Activated naive CD8-positive, alpha-beta T cell treated with anti-CD3 and anti-CD28 coated beads, Interleukin-2, amount 10 ng/mL, durations not matched to agents 7 days and 5 days (primary cell): Measurements from ENCODE around the gene POC5. TPM values are rescaled to one million over a fixed set of nuclear protein-coding genes. Genes with fewer than 3 reads are reported as not detected.

Source experiments
- ATAC-seq: fragments of 150-1000 bp; cut with Tn5 transposase; one replicate; pipeline ENCODE4 v1.10.0; 2021; ENCODE audit warnings: low read depth, moderate library complexity
- POLR2A ChIA-PET: fragments of 350-600 bp; sonication (Branson Sonifier 250); formaldehyde crosslinking; loops from one replicate; lab custom pipeline; 2021; ENCODE audit warnings: antibody characterized with exemption; lab: Charles Lee
- DNase-seq: peaks from one replicate; pipeline ENCODE4 v3.0.0; 2021
- H3K27ac Mint-ChIP-seq: one replicate; pipeline ENCODE4 v1.8.0; 2022; ENCODE audit warnings: mild to moderate bottlenecking, mixed read lengths
- H3K27me3 Mint-ChIP-seq: one replicate; pipeline ENCODE4 v1.8.0; 2022; ENCODE audit warnings: mild to moderate bottlenecking, moderate library complexity, mixed read lengths
- H3K36me3 Mint-ChIP-seq: one replicate; pipeline ENCODE4 v1.8.0; 2021; ENCODE audit warnings: mild to moderate bottlenecking, mixed read lengths
- H3K4me1 Mint-ChIP-seq: one replicate; pipeline ENCODE4 v1.8.0; 2021; ENCODE audit warnings: mixed read lengths
- H3K4me3 Mint-ChIP-seq: one replicate; pipeline ENCODE4 v1.8.0; 2022; ENCODE audit warnings: mild to moderate bottlenecking, moderate library complexity, mixed read lengths
- H3K9me3 Mint-ChIP-seq: one replicate; pipeline ENCODE4 v1.8.0; 2021; ENCODE audit warnings: mixed read lengths
- total RNA-seq, 2 experiments: library from RNA; stranded (reverse); gene quantifications; one replicate each; pipeline ENCODE4 v1.2.3, GENCODE V29; 2021

The POC5 gene
- total RNA-seq, 2 experiments from 2014 or later, result 16.8 to 23.0 TPM

- Mint-ChIP-seq H3K9me3 (no peaks in the 10 kb centered on the region), H3K36me3 (peaks cover 6% of the 10 kb centered on the region)
- ATAC-seq, result no peak
Observed at GRCh38 chr5:75686480-75686879, 30.8 kb downstream of the POC5 start.

GRCh38 chr5:75685141-75685540 lies 32.1 kb downstream of the POC5 start:
- no peak overlapping the region for H3K4me3 Mint-ChIP-seq
- DNase-seq (no peak), ATAC-seq (no peak)
- no peaks in the 10 kb centered on the region for H3K27me3 Mint-ChIP-seq
- H3K4me1 Mint-ChIP-seq, result peaks cover 2% of the 10 kb centered on the region
- H3K36me3 Mint-ChIP-seq, result peaks cover 4% of the 10 kb centered on the region
- POLR2A ChIA-PET, result no interaction called here
- H3K27ac Mint-ChIP-seq, result no peak overlapping the region
- H3K9me3 Mint-ChIP-seq, result no peaks in the 10 kb centered on the region

More at GRCh38 chr5:75686480-75686879, 30.8 kb downstream of the POC5 start:
- POLR2A ChIA-PET, result no interaction called here
- Mint-ChIP-seq H3K27ac (no peak overlapping the region), H3K4me1 (peaks cover 2% of the 10 kb centered on the region), H3K4me3 (no peak overlapping the region), H3K27me3 (no peaks in the 10 kb centered on the region)
- no peak for DNase-seq

DNA sequence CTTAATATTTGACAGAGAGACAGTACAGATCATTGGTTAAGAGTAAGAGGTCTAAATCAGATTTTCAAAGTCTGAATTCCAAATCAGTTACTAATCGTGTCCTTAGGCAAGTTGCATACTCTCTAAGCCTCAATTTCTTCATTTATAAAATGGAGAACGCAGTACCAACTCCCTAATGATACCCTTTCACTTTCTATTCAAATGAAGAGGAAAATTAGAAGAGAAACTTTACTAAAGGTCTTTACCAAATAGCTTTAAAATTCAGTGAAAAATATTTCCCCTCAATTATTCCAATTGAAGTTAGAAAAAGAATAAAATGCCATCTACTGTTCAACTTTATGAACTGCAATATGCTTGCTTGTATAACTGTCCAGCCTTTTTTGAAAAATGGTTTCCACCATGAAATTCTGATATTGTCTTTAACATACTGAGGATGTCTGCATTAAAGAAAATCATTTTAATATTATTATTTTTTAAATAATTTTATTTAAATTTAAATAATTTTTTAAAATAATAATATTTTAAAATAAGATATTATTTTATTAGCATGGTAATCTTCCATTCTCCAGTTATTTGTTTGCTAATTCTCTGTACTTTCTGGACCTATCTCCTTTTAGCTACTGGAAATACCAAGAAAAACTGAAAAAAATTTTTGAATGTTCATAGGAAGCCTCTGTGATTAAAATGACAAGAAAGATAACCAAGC lies 36.0 kb downstream of the POC5 start:
- H3K36me3 Mint-ChIP-seq, result peaks cover 10% of the 10 kb centered on the region
- ATAC-seq, result no peak
- no peaks in the 10 kb centered on the region for H3K9me3 Mint-ChIP-seq
- H3K27ac Mint-ChIP-seq, result no peak overlapping the region
- H3K27me3 Mint-ChIP-seq, result no peaks in the 10 kb centered on the region
- H3K4me3 Mint-ChIP-seq, result no peak overlapping the region
- POLR2A ChIA-PET, result no interaction called here
- DNase-seq, result no peak
- peaks cover 7% of the 10 kb centered on the region for H3K4me1 Mint-ChIP-seq

GRCh38 chr5:75678155-75678554 lies 39.1 kb downstream of the POC5 start:
- H3K27me3 Mint-ChIP-seq, result no peaks in the 10 kb centered on the region
- peaks cover 15% of the 10 kb centered on the region for H3K36me3 Mint-ChIP-seq

DNA sequence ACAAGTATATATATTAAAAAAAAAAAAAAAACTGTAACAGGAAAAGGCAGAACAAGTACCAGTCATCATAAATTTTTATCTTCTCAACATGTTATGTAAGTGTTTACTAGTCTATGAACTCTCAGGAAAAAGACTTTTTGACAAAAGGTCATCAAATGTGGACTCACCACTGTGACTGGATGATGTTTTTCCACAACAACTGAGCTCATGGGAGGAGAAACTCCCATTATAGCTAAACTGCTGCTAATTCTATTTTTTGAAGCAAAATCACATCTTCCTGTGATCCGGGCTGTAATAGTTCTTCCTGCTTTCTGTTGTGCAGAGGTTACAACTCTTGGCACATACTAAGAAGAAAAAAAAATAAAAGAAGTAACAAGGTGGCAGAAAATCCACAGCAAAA lies 39.6 kb downstream of the POC5 start:
- no peak for DNase-seq
- no peak for ATAC-seq
- peaks cover 18% of the 10 kb centered on the region for H3K36me3 Mint-ChIP-seq
- H3K27me3 Mint-ChIP-seq, result no peaks in the 10 kb centered on the region
- H3K27ac Mint-ChIP-seq, result peak overlapping the region; percentile 68
- peaks cover 7% of the 10 kb centered on the region for H3K4me1 Mint-ChIP-seq
- peak overlapping the region; percentile 50 for H3K4me3 Mint-ChIP-seq
- no peaks in the 10 kb centered on the region for H3K9me3 Mint-ChIP-seq
- POLR2A ChIA-PET, result no interaction called here

More at GRCh38 chr5:75678155-75678554, 39.1 kb downstream of the POC5 start:
- DNase-seq (no peak), ATAC-seq (peak; percentile 92)
- H3K9me3 Mint-ChIP-seq, result no peaks in the 10 kb centered on the region
- H3K4me3 Mint-ChIP-seq, result peak overlapping the region; percentile 50
- peak overlapping the region; percentile 68 for H3K27ac Mint-ChIP-seq
- POLR2A ChIA-PET, result no interaction called here
- peaks cover 7% of the 10 kb centered on the region for H3K4me1 Mint-ChIP-seq

GRCh38 chr5:75675783-75676182 lies 41.5 kb downstream of the POC5 start:
- no peaks in the 10 kb centered on the region for H3K27me3 Mint-ChIP-seq
- ATAC-seq (no peak), DNase-seq (no peak)
- peaks cover 5% of the 10 kb centered on the region for H3K4me1 Mint-ChIP-seq
- H3K4me3 Mint-ChIP-seq, result no peak overlapping the region
- H3K27ac Mint-ChIP-seq, result no peak overlapping the region
- no peaks in the 10 kb centered on the region for H3K9me3 Mint-ChIP-seq
- H3K36me3 Mint-ChIP-seq, result peaks cover 30% of the 10 kb centered on the region
- POLR2A ChIA-PET, result no interaction called here

GRCh38 chr5:75672616-75673015 lies 44.6 kb downstream of the POC5 start:
- Mint-ChIP-seq H3K27me3 (no peaks in the 10 kb centered on the region), H3K27ac (no peak overlapping the region), H3K4me3 (no peak overlapping the region), H3K36me3 (peaks cover 31% of the 10 kb centered on the region), H3K4me1 (peaks cover 15% of the 10 kb centered on the region), H3K9me3 (no peaks in the 10 kb centered on the region)
- no peak for DNase-seq
- POLR2A ChIA-PET, result no interaction called here
- ATAC-seq, result no peak

GRCh38 chr5:75671506-75671905 lies 45.7 kb downstream of the POC5 start:
- Mint-ChIP-seq H3K36me3 (peaks cover 28% of the 10 kb centered on the region), H3K27ac (no peak overlapping the region), H3K9me3 (no peaks in the 10 kb centered on the region), H3K27me3 (no peaks in the 10 kb centered on the region), H3K4me3 (no peak overlapping the region), H3K4me1 (peaks cover 15% of the 10 kb centered on the region)
- DNase-seq, result no peak
- POLR2A ChIA-PET, result no interaction called here
- no peak for ATAC-seq

- Mint-ChIP-seq H3K4me1 (peaks cover 17% of the 10 kb centered on the region), H3K4me3 (no peak overlapping the region), H3K9me3 (no peaks in the 10 kb centered on the region), H3K36me3 (peaks cover 24% of the 10 kb centered on the region), H3K27me3 (no peaks in the 10 kb centered on the region), H3K27ac (no peak overlapping the region)
- POLR2A ChIA-PET, result no interaction called here
- DNase-seq (no peak), ATAC-seq (no peak)
Observed at GRCh38 chr5:75670577-75670976, 46.7 kb downstream of the POC5 start.

GRCh38 chr5:75668977-75669689 lies 48.1 kb downstream of the POC5 start:
- no peaks in the 10 kb centered on the region for H3K9me3 Mint-ChIP-seq
- H3K4me3 Mint-ChIP-seq, result peak overlapping the region; percentile 70
- H3K4me1 Mint-ChIP-seq, result peaks cover 17% of the 10 kb centered on the region
- peaks cover 22% of the 10 kb centered on the region for H3K36me3 Mint-ChIP-seq
- H3K27ac Mint-ChIP-seq, result peak overlapping the region; percentile 89
- no peaks in the 10 kb centered on the region for H3K27me3 Mint-ChIP-seq
- ATAC-seq, result peak; percentile 97
- DNase-seq, result peak; percentile 50
- POLR2A ChIA-PET, result interaction anchor here (1.0 to 2.0 kb wide), 4 partner anchors 48 to 617 kb away, joined by 3 to 9 read pairs (median 4); partner anchors contain the start of genes ANKRD31, GCNT4, HMGCR and POC5

DNA sequence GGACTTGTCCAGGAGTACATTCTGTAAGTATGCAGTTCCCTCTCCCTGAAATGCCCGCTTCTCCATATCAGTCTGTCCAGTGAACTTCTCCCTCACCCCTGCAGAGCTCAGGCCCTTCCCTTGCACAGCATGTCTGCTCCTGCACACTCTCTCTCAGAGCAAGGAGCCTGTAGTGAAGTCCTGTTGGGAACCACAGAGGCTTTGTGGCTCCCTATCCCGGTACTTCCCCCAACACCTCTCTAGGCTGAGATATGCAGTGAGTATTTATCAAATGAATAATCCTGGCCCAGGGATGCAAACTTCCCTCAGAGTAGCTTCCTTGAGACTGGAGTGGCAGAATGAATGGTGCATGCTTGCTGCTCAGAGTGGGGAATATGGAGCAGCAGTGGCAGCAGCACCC lies 48.8 kb downstream of the POC5 start:
- ATAC-seq, result no peak
- H3K36me3 Mint-ChIP-seq, result peaks cover 21% of the 10 kb centered on the region
- POLR2A ChIA-PET, result interaction anchor here (1.0 to 2.0 kb wide), 4 partner anchors 49 to 616 kb away, joined by 3 to 9 read pairs (median 4); partner anchors contain the start of genes ANKRD31, GCNT4, HMGCR and POC5
- H3K27me3 Mint-ChIP-seq, result no peaks in the 10 kb centered on the region
- DNase-seq, result no peak
- no peaks in the 10 kb centered on the region for H3K9me3 Mint-ChIP-seq
- H3K4me1 Mint-ChIP-seq, result peaks cover 17% of the 10 kb centered on the region
- peak overlapping the region; percentile 70 for H3K4me3 Mint-ChIP-seq
- H3K27ac Mint-ChIP-seq, result peak overlapping the region; percentile 89

DNA sequence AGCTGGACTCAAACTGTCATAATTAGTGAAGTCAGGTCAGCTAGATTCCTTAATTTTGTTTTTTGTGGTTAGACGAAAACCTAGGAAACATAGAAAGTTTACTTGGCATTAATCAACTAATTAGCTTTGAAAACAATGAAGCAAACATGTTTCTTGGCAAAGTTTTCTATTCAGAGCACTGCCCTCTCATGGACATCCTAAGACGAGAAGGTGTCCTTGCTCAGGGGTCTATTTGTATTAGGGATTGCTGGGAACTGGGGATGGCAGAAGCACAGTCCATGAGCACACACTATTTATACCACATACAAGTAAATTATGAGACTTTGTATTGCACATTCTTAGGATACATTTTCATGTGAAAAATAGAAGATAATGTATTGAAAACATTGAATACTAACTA lies 49.7 kb downstream of the POC5 start:
- no peak overlapping the region for H3K4me3 Mint-ChIP-seq
- no peaks in the 10 kb centered on the region for H3K27me3 Mint-ChIP-seq
- peaks cover 15% of the 10 kb centered on the region for H3K36me3 Mint-ChIP-seq
- POLR2A ChIA-PET, result no interaction called here
- H3K4me1 Mint-ChIP-seq, result peaks cover 17% of the 10 kb centered on the region
- DNase-seq (no peak), ATAC-seq (no peak)
- H3K9me3 Mint-ChIP-seq, result no peaks in the 10 kb centered on the region
- no peak overlapping the region for H3K27ac Mint-ChIP-seq

DNA sequence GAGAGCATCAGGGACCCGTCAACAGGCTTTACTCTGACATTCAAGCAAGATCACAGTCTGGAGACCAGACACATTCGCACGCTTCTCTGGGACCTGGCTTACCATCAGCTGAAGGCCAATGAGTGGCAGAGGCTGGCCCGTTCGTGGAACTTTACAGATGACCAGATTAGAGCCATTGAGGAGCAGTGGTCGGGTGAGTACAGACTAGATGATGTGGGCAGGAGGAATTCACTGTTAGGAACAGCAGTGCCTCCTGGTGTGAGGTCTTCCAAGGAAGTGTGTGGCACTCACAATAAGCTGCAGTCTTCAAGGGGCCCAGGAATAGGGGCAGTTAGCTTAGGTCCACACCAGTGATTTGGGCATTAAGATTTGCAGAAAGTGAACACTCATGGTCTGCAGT lies 50.4 kb downstream of the POC5 start:
- Mint-ChIP-seq H3K36me3 (peaks cover 8% of the 10 kb centered on the region), H3K4me3 (no peak overlapping the region), H3K27me3 (no peaks in the 10 kb centered on the region), H3K27ac (no peak overlapping the region), H3K4me1 (peaks cover 17% of the 10 kb centered on the region), H3K9me3 (no peaks in the 10 kb centered on the region)
- POLR2A ChIA-PET, result no interaction called here
- ATAC-seq (no peak), DNase-seq (no peak)

DNA sequence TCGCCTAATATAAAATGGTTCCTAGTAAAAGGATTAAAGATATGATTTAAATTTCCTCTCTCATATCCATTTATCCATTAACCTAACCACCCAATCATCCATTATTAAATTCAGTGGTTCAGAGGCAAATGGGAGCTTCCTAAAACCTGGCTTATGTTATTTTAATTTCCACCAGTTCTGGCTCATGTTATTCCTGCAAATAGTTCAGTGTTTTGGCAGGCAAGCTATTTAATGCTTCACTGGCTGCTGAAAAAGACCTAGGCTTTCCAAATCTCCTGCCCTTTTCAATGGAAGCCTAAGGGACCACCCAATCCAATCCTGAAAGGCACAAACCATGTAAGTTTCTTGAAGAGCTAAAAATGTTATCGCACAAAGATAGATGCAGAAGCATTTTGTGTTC lies 52.3 kb downstream of the POC5 start:
- ATAC-seq (no peak), DNase-seq (no peak)
- Mint-ChIP-seq H3K36me3 (peaks cover 3% of the 10 kb centered on the region), H3K4me3 (no peak overlapping the region), H3K27me3 (no peaks in the 10 kb centered on the region), H3K9me3 (no peaks in the 10 kb centered on the region), H3K27ac (no peak overlapping the region), H3K4me1 (peaks cover 23% of the 10 kb centered on the region)
- POLR2A ChIA-PET, result no interaction called here
